Hepatocyte (in vitro differentiated cells): ENCODE results near the gene AVEN.

ENCODE experiments used
- CTCF ChIP-seq: fragments of 200-600 bp; sonication (generic); IDR thresholded peaks from 2 replicates; pipeline ENCODE4 v1.5.1; 2016; ENCODE audit warnings: antibody characterized with exemption, mild to moderate bottlenecking; ENCODE audit not compliant: poor library complexity
- EZH2 ChIP-seq: fragments of 200-600 bp; sonication (generic); IDR thresholded peaks from 2 replicates; pipeline ENCODE4 v1.6.1; 2016; ENCODE audit warnings: antibody characterized with exemption, mild to moderate bottlenecking, borderline replicate concordance

GRCh38 chr15:34043391-34043790 is 4.4 kb upstream of the AVEN start:
- TF ChIP-seq EZH2 (no peak), CTCF (no peak)
